Kidney epithelial cell (primary cell): Measurements from ENCODE around the gene DNAH6. TPM values are rescaled to one million over a fixed set of nuclear protein-coding genes. Genes with fewer than 3 reads are reported as not detected.

ENCODE experiments used
- DNase-seq: peaks from one replicate; pipeline ENCODE4 v3.0.0-alpha.2; 2010; ENCODE audit warnings: low read depth
- H3K27me3 ChIP-seq: 2 replicates; pipeline ENCODE4 v1.6.0; 2011; ENCODE audit warnings: low read length; ENCODE audit not compliant: control insufficient read depth, insufficient read depth
- H3K36me3 ChIP-seq: 2 replicates; pipeline ENCODE4 v1.5.1; 2011; ENCODE audit warnings: low read length; ENCODE audit not compliant: control insufficient read depth, insufficient read depth
- H3K4me3 ChIP-seq: 2 replicates; pipeline ENCODE4 v1.5.1; 2011; ENCODE audit warnings: low read depth, mild to moderate bottlenecking, control low read depth, low read length
- total RNA-seq: library from RNA; depleted of rRNA; stranded (reverse); fragments of >200 nt; gene quantifications from 2 replicates; pipeline ENCODE4 v1.2.3, GENCODE V29; 2015
- TF ChIP-seq, protein P1 (sequence below): IDR thresholded peaks from 2 replicates; pipeline ENCODE4 v1.5.1; 2011; ENCODE audit warnings: mild to moderate bottlenecking, moderate library complexity, low read length, control low read depth, inconsistent platforms; ENCODE audit not compliant: insufficient read depth, poor library complexity, severe bottlenecking

DNAH6 gene
- total RNA-seq, 1 donor from 2014 or later: 0.63 TPM

DNA sequence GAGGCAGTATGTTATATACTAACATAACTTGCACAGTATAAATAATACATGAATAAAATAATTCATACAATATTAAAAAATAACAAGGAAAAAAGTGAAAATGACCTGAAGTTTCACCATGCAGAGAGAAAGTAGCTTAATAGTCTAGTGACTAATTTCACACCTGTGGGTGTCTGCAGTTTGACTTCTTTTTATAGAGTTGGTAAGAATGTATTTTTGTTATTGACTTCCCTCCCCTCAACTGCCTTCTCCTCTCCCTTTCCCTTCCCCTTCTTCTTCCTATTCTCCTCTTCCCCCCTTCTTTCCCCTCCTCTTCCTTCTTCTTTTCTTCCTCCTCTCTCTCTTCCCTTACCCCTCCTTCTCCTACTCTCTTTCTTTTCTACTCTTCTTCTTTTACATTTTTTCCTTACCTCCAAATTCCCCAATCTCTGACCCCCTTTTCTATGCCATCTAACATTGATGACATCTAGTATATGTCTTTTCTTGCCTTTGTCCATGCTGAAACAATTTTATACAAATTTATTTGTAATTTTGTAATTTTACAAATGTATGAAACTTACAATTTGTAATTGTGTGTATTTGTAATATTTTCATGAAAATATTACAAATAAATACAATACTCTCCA lies 3.1 kb downstream of the DNAH6 start:
- TF ChIP-seq, protein P1, sequence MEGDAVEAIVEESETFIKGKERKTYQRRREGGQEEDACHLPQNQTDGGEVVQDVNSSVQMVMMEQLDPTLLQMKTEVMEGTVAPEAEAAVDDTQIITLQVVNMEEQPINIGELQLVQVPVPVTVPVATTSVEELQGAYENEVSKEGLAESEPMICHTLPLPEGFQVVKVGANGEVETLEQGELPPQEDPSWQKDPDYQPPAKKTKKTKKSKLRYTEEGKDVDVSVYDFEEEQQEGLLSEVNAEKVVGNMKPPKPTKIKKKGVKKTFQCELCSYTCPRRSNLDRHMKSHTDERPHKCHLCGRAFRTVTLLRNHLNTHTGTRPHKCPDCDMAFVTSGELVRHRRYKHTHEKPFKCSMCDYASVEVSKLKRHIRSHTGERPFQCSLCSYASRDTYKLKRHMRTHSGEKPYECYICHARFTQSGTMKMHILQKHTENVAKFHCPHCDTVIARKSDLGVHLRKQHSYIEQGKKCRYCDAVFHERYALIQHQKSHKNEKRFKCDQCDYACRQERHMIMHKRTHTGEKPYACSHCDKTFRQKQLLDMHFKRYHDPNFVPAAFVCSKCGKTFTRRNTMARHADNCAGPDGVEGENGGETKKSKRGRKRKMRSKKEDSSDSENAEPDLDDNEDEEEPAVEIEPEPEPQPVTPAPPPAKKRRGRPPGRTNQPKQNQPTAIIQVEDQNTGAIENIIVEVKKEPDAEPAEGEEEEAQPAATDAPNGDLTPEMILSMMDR: no peak
- H3K36me3 ChIP-seq: no peaks in the 10 kb centered on the region
- no peak overlapping the region for H3K4me3 ChIP-seq
- DNase-seq: no peak
- H3K27me3 ChIP-seq: no peaks in the 10 kb centered on the region

DNA sequence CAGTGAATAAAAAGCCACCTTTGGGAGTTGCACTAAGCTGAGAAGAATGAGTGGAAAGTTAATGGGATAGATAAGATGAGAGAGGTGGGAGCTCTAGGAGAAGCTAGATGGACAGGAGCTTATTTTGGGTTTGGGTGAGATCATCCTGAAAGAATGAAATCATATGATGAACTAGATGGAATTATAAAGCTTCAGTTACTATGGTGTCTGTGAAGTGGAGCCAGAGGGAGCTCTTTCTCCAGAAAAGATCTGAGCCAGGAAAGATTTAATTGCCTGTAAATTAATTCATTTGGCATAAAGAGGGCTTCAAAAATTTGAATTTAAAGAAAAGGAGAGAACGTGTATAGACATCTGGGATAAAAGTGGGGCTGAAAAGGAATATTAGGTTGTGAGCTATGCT lies 10.3 kb downstream of the DNAH6 start:
- Histone ChIP-seq H3K36me3 (no peaks in the 10 kb centered on the region), H3K27me3 (no peaks in the 10 kb centered on the region), H3K4me3 (no peak overlapping the region)
- TF ChIP-seq, protein P1: no peak
- DNase-seq: no peak

DNA sequence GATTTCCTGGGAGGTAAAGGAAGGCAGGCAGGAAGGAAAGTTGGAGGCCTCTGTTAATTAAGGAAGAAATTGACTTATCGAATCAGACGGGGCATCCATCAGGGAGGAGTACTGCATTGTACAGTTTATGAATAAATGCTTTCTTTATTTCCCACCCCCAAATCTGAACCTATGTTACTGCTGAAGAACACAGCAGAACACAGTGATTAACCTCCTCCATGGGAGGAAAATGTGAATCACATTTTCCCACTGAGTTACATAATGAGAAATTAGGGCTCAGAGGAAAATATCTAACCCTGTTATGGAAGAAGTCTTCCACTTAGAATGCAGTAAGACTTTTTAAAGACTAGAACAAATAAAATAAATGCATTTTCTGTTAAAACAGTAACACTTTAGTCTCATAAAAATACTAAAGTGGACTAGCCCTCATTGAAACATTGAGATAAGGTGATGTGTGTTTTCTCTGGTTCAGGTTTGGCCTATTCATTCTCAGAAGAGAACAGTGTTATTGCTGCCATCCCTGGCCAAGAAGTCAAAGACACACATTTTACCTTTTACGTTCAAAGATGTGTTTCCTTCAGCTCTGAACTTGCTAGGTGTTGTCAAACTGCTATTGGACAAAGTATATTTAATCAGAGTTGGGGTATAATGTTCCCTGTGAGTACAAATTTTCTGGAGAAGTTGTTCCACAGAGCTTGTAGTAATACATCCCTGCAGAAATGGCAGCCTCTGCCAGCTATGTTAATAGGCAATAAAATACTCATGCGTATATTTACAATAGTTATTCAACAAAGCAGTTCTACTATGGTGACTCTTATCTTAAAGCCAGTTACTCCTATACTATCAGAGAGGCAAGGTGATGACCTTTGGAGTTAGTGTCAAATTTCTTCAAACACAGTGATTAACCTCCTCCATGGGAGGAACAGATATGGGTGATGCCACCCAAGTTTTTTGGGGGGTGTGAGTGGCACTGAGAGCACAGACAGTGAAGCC lies 11.1 kb downstream of the DNAH6 start:
- H3K27me3 ChIP-seq: no peaks in the 10 kb centered on the region
- H3K36me3 ChIP-seq: no peaks in the 10 kb centered on the region
- DNase-seq: no peak
- TF ChIP-seq, protein P1: no peak
- no peak overlapping the region for H3K4me3 ChIP-seq

DNA sequence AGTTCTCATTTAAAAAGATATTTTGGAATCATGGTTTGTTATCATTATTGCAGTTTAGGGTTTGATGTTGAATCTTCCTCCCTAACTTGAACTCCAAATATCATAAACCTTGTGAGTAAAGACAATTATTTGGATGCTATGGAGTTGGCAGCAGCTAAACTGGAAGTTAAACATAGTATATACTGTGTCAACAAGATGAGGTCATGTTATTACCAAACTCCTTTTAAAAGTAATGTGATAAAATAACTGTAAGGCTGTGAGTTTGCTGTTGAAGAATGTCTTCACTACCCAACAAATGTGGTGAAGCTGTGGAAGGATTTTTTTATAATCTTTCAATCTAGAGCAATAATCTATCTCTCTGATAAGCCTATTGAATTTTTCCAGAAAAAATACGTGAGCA lies 16.0 kb downstream of the DNAH6 start:
- no peaks in the 10 kb centered on the region for H3K27me3 ChIP-seq
- H3K36me3 ChIP-seq: no peaks in the 10 kb centered on the region
- H3K4me3 ChIP-seq: no peak overlapping the region
- no peak for DNase-seq
- TF ChIP-seq, protein P1: no peak

DNA sequence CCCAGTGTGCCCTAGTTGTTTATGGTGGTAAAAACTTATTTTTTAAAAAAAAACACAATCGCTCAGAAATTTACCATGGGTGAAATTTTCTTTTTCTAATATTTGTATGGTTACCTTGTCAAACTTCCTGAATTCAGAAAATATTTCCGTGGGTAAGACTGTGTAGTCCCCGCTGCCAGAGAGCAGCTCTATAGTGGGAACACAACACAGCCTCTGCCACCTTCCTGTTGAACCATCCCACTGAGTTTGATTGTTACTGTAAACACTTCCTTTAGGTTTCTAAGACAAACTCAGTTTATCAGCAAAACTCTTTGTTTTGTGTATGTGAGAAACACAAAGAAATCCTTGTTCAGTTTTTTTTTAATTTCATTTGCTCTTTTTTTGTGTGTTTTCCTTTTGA lies 17.9 kb downstream of the DNAH6 start:
- no peak overlapping the region for H3K4me3 ChIP-seq
- no peak for DNase-seq
- TF ChIP-seq, protein P1: no peak
- H3K36me3 ChIP-seq: no peaks in the 10 kb centered on the region
- no peaks in the 10 kb centered on the region for H3K27me3 ChIP-seq

DNA sequence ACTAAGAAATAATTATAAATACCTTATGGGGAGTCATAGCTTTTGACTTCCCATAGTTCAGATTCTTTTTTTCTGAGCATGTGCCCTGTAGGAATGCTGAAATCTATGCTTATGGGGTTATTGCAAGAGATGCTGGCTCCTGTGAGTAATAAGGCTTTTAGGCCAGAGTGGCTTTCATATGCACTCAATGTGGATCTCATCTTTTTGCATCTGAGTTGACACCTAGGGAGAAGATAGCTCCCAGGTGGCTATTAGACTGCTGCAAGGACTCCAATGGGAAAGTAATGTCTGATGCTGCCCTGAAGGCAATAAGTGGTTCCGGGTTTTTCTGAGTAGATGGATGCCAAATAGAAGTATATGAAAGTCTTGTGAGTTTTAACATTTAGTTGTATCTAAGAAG lies 21.0 kb downstream of the DNAH6 start:
- Histone ChIP-seq H3K27me3 (no peaks in the 10 kb centered on the region), H3K4me3 (no peak overlapping the region), H3K36me3 (no peaks in the 10 kb centered on the region)
- TF ChIP-seq, protein P1: no peak
- no peak for DNase-seq
